ENCODE measurements around the gene BRCA1. TPM values are rescaled to one million over a fixed set of nuclear protein-coding genes. Genes with fewer than 3 reads are reported as not detected.
"Not testable (repeated sequence)": the region's sequence is repeated elsewhere in the genome, so short reads cannot be mapped to it uniquely, and the experiment has no call there.

The BRCA1 gene
- polyA plus RNA-seq, 4 donors: 13.0 to 16.1 (median 15.5) TPM

- DNase-seq (ENCODE audit: low read depth in 4 of 4, low spot score in 3 of 4): no peak
Observed at GRCh38 chr17:43070872-43071271, 54.3 kb downstream of the BRCA1 start.

- DNase-seq (ENCODE audit: low read depth in 4 of 4, low spot score in 3 of 4): no peak
Observed at GRCh38 chr17:43070257-43070656, 54.9 kb downstream of the BRCA1 start.

- DNase-seq (ENCODE audit: low read depth in 4 of 4, low spot score in 3 of 4): no peak
Observed at GRCh38 chr17:43069368-43069898, 55.7 kb downstream of the BRCA1 start.

- DNase-seq (ENCODE audit: low read depth in 4 of 4, low spot score in 3 of 4): no peak
Observed at GRCh38 chr17:43068570-43069367, 56.4 kb downstream of the BRCA1 start.

- DNase-seq (ENCODE audit: low read depth in 4 of 4, low spot score in 3 of 4): no peak
Observed at GRCh38 chr17:43062984-43063638, 62.1 kb downstream of the BRCA1 start.

GRCh38 chr17:43056051-43056450 lies 69.1 kb downstream of the BRCA1 start:
- DNase-seq (ENCODE audit: low read depth in 4 of 4, low spot score in 3 of 4): no peak

GRCh38 chr17:43053008-43053407 lies 72.2 kb downstream of the BRCA1 start:
- DNase-seq (ENCODE audit: low read depth in 4 of 4, low spot score in 3 of 4): not testable (repeated sequence)

- no peak for DNase-seq (ENCODE audit: low read depth in 4 of 4, low spot score in 3 of 4)
Observed at GRCh38 chr17:43051969-43052368, 73.2 kb downstream of the BRCA1 start.

- no peak for DNase-seq (ENCODE audit: low read depth in 4 of 4, low spot score in 3 of 4)
Observed at GRCh38 chr17:43044024-43044423, 81.1 kb downstream of the BRCA1 start.

- no peak for DNase-seq (ENCODE audit: low read depth in 4 of 4, low spot score in 3 of 4)
Observed at GRCh38 chr17:43043307-43043706, 81.9 kb downstream of the BRCA1 start.

GRCh38 chr17:43042025-43042628 lies 83.0 kb downstream of the BRCA1 start:
- DNase-seq (ENCODE audit: low read depth in 4 of 4, low spot score in 3 of 4): no peak

GRCh38 chr17:43040655-43041054 lies 84.5 kb downstream of the BRCA1 start:
- DNase-seq (ENCODE audit: low read depth in 4 of 4, low spot score in 3 of 4): no peak

- DNase-seq (ENCODE audit: low read depth in 4 of 4, low spot score in 3 of 4): no peak
Observed at GRCh38 chr17:43039646-43040045, 85.5 kb downstream of the BRCA1 start.

- DNase-seq (ENCODE audit: low read depth in 4 of 4, low spot score in 3 of 4): no peak
Observed at GRCh38 chr17:43034894-43035293, 90.3 kb downstream of the BRCA1 start.

GRCh38 chr17:43033948-43034881 lies 90.9 kb downstream of the BRCA1 start:
- peak in 1 of 4 donors; percentile 29 for DNase-seq (ENCODE audit: low read depth in 4 of 4, low spot score in 3 of 4)

- DNase-seq (ENCODE audit: low read depth in 4 of 4, low spot score in 3 of 4): no peak
Observed at GRCh38 chr17:43031666-43032065, 93.5 kb downstream of the BRCA1 start.

GRCh38 chr17:43030137-43030767 lies 94.9 kb downstream of the BRCA1 start:
- DNase-seq (ENCODE audit: low read depth in 4 of 4, low spot score in 3 of 4): no peak

- DNase-seq (ENCODE audit: low read depth in 4 of 4, low spot score in 3 of 4): no peak
Observed at GRCh38 chr17:43028221-43028861, 96.8 kb downstream of the BRCA1 start.

Measured in right renal pelvis (tissue), 4 donors.